Measurements from ENCODE around the gene NR2C2AP. TPM values are rescaled to one million over a fixed set of nuclear protein-coding genes. Genes with fewer than 3 reads are reported as not detected.

Gene NR2C2AP
- total RNA-seq, 4 donors from 2014 or later, result 14.0 to 21.4 (median 16.8) TPM

DNA sequence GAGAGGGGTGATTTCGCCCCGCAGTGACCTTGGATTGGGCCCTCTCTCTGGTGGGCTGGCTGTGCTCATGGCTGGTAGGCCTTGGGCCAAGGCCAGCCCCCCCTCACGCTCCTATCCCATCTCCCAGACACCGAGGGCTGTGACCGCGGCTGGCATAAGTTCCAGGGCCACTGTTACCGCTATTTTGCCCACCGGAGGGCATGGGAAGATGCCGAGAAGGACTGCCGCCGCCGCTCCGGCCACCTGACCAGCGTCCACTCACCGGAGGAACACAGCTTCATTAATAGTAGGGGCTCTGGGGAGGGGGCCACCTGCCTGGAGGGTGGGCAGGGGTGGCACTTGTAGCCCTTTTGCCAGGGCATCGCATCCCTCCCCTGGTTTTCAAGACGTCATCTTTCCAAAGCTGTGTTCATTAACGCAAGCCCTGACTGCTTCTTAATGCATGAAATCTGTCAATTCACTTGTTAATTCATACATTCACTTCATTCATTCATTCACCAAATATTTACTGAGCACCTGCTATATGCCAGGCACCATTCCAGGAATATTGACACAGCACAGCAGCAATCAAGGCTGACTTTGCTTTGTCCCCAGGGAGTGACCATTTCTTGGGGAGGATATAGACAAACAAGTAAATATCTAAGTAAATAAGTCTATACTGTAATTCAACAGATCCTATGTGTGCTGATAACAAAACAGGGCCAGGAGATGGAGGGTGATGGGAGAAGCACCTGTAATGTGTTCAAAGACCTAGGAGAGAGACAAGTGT, 35.1 kb upstream of the NR2C2AP start:
- Histone ChIP-seq H3K27me3 (peaks cover 62% of the 10 kb centered on the region), H3K4me3 (no peak overlapping the region), H3K4me1 (no peaks in the 10 kb centered on the region), H3K9me3 (peaks cover 0 to 32% (median 0%) of the 10 kb centered on the region in 3 donors), H3K36me3 (no peaks in the 10 kb centered on the region), H3K27ac (no peak overlapping the region)
- TF ChIP-seq, protein P1, sequence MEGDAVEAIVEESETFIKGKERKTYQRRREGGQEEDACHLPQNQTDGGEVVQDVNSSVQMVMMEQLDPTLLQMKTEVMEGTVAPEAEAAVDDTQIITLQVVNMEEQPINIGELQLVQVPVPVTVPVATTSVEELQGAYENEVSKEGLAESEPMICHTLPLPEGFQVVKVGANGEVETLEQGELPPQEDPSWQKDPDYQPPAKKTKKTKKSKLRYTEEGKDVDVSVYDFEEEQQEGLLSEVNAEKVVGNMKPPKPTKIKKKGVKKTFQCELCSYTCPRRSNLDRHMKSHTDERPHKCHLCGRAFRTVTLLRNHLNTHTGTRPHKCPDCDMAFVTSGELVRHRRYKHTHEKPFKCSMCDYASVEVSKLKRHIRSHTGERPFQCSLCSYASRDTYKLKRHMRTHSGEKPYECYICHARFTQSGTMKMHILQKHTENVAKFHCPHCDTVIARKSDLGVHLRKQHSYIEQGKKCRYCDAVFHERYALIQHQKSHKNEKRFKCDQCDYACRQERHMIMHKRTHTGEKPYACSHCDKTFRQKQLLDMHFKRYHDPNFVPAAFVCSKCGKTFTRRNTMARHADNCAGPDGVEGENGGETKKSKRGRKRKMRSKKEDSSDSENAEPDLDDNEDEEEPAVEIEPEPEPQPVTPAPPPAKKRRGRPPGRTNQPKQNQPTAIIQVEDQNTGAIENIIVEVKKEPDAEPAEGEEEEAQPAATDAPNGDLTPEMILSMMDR (IDR thresholded peaks at IDR 0.05), result no peak
- TF ChIP-seq EP300 (IDR thresholded peaks at IDR 0.05), result no peak
- 60 to 84% methylated on average over 4 to 5 of the region's 18 CpGs for WGBS, 2 donors (ENCODE audit: low coverage in 1 of 2)
- ATAC-seq, result no peak

DNA sequence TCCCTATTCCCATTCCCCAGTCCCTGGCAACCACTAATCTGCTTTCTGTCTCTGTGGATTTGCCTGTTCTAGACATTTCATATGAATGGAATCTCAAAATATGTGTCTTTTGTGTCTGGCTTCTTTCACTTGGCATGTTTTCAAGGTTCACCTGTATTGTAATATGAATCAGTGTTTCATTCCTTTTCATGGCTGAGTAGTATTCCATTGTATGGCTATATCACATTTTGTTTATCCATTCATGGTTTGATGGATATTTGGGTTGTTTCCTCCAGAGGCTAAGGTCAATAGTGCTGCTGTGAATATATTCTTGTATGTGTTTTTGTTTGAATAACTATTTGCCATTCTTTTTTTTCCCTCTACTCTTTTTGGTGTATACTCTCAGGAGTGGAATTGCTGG, 33.0 kb upstream of the NR2C2AP start:
- TF ChIP-seq POLR2A (IDR thresholded peaks at IDR 0.05) (no peak), EP300 (IDR thresholded peaks at IDR 0.05) (no peak), POLR2AphosphoS5 (IDR thresholded peaks at IDR 0.05) (no peak)
- TF ChIP-seq, protein P1 (IDR thresholded peaks at IDR 0.05), result no peak
- H3K27me3 ChIP-seq, result peaks cover 71% of the 10 kb centered on the region
- H3K27ac ChIP-seq, result no peak overlapping the region
- H3K4me1 ChIP-seq, result no peaks in the 10 kb centered on the region
- peaks cover 0 to 39% (median 0%) of the 10 kb centered on the region in 3 donors for H3K9me3 ChIP-seq
- no peaks in the 10 kb centered on the region for H3K36me3 ChIP-seq
- ATAC-seq, result no peak
- H3K4me3 ChIP-seq, result no peak overlapping the region

DNA sequence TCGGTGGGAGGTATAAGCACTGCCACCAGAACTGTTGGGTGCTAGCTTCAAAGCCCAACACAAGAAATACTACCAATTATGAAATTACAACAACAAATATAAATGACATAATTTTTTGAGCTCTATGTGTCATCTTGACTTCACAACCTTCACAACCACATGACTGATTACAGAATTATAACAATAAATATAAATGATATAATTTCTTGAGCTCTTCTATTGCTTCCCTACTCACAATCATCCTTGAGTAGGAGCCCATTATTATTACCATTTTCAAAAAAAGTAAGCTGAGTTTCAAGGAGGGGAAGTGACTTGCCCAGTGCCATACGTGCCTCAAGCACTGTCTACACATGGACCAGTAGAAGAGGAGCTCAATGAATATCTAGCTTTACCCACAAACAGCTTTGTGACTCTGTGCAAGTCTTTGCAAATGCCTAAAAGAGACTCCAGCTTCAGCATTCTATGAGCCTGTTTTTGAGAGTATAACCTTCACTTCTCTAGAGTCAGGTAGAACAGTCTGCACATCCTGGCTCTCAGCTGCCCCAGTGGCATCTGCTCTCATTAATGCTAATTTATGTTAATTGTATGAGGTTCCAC, 31.1 kb upstream of the NR2C2AP start:
- WGBS, 2 donors (ENCODE audit: low coverage in 1 of 2), result 60 to 90% methylated on average over 2 of the region's 2 CpGs
- no peak overlapping the region for H3K27ac ChIP-seq
- TF ChIP-seq, protein P1 (IDR thresholded peaks at IDR 0.05), result no peak
- no peak for TF ChIP-seq POLR2AphosphoS5 (IDR thresholded peaks at IDR 0.05)
- no peak for TF ChIP-seq POLR2A (IDR thresholded peaks at IDR 0.05)
- TF ChIP-seq EP300 (IDR thresholded peaks at IDR 0.05), result no peak
- no peak for ATAC-seq
- peaks cover 0 to 39% (median 0%) of the 10 kb centered on the region in 3 donors for H3K9me3 ChIP-seq
- no peak overlapping the region for H3K4me3 ChIP-seq
- H3K27me3 ChIP-seq, result peaks cover 52% of the 10 kb centered on the region
- H3K36me3 ChIP-seq, result no peaks in the 10 kb centered on the region
- no peaks in the 10 kb centered on the region for H3K4me1 ChIP-seq

DNA sequence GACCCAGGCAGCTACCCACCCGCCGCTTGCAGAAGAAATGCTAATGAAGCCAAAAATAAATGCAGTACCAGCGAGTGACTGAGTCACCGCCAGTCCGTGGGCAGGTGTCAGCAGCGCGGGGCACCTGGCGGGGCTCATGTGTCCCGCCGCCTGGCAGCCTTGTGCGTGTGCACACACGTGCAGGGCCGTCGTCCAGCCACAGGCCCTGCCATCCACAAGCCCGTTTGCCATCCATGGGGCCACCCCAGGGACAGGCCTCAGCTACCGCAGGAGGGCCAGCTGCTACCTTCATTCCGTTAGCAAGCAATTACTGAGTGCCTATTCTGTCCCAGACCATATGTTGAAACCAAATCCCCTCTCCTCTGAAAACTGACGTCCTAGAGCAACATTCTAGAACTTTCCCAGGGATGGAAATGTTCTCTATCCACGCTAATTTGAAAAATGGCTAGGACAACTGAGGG, 29.1 kb upstream of the NR2C2AP start:
- Histone ChIP-seq H3K4me3 (no peak overlapping the region), H3K9me3 (peaks cover 0 to 39% (median 0%) of the 10 kb centered on the region in 3 donors), H3K27ac (no peak overlapping the region), H3K27me3 (peaks cover 55% of the 10 kb centered on the region), H3K4me1 (no peaks in the 10 kb centered on the region), H3K36me3 (no peaks in the 10 kb centered on the region)
- 72 to 75% methylated on average over 2 to 10 of the region's 19 CpGs for WGBS, 2 donors (ENCODE audit: low coverage in 1 of 2)
- TF ChIP-seq POLR2AphosphoS5 (IDR thresholded peaks at IDR 0.05) (no peak), POLR2A (IDR thresholded peaks at IDR 0.05) (no peak), EP300 (IDR thresholded peaks at IDR 0.05) (no peak)
- TF ChIP-seq, protein P1 (IDR thresholded peaks at IDR 0.05), result no peak
- ATAC-seq, result no peak

DNA sequence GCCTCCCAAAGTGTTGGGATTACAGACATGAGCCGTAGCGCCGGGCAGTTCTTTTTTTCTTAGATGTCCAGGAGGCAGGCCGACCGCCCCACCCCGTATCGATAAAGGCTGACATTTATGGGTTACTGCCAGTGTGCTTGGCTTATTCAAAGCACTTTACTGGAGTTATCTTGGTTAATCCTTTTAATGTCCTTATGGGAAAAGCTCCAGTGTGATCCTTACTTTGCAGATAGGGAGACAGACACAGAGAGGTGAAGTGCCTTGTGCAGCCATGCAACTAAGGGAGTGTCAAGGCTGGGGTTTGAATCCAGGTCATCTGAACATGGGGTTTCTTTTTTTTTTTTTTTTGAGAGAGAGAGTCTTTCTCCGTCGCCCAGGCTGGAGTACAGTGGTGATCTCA, 27.8 kb upstream of the NR2C2AP start:
- no peaks in the 10 kb centered on the region for H3K36me3 ChIP-seq
- 73% methylated on average over 4 of the region's 9 CpGs; no CpG with 5 or more reads in 1 of the 2 donors for WGBS, 2 donors (ENCODE audit: low coverage in 1 of 2)
- no peak overlapping the region for H3K27ac ChIP-seq
- H3K9me3 ChIP-seq, result peaks cover 0 to 33% (median 0%) of the 10 kb centered on the region in 3 donors
- H3K4me1 ChIP-seq, result no peaks in the 10 kb centered on the region
- TF ChIP-seq POLR2AphosphoS5 (IDR thresholded peaks at IDR 0.05) (no peak), EP300 (IDR thresholded peaks at IDR 0.05) (no peak), POLR2A (IDR thresholded peaks at IDR 0.05) (no peak)
- TF ChIP-seq, protein P1 (IDR thresholded peaks at IDR 0.05), result no peak
- no peak for ATAC-seq
- H3K27me3 ChIP-seq, result peaks cover 61% of the 10 kb centered on the region
- H3K4me3 ChIP-seq, result no peak overlapping the region
